ENCODE data around the gene TUB.

TUB gene

GRCh38 chr11:8089791-8090510, 8.9 kb downstream of the TUB start:
- in situ Hi-C loops (cut with MboI; ENCODE audit: low sequenced_read_pairs): no loop called here

GRCh38 chr11:8090756-8091155, 9.7 kb downstream of the TUB start:
- in situ Hi-C loops (cut with MboI; ENCODE audit: low sequenced_read_pairs): no loop called here

GRCh38 chr11:8091721-8092120, 10.7 kb downstream of the TUB start:
- in situ Hi-C loops (cut with MboI; ENCODE audit: low sequenced_read_pairs): no loop called here

GRCh38 chr11:8092587-8093424, 11.8 kb downstream of the TUB start:
- in situ Hi-C loops (cut with MboI; ENCODE audit: low sequenced_read_pairs): no loop called here

- in situ Hi-C loops (cut with MboI; ENCODE audit: low sequenced_read_pairs): no loop called here
Observed at GRCh38 chr11:8093931-8094575, 13.0 kb downstream of the TUB start.

GRCh38 chr11:8094656-8095055, 13.6 kb downstream of the TUB start:
- in situ Hi-C loops (cut with MboI; ENCODE audit: low sequenced_read_pairs): no loop called here

GRCh38 chr11:8095371-8095770, 14.4 kb downstream of the TUB start:
- in situ Hi-C loops (cut with MboI; ENCODE audit: low sequenced_read_pairs): no loop called here

GRCh38 chr11:8095806-8096522, 15.0 kb downstream of the TUB start:
- in situ Hi-C loops (cut with MboI; ENCODE audit: low sequenced_read_pairs): no loop called here

- in situ Hi-C loops (cut with MboI; ENCODE audit: low sequenced_read_pairs): no loop called here
Observed at GRCh38 chr11:8096575-8096974, 15.6 kb downstream of the TUB start.

- in situ Hi-C loops (cut with MboI; ENCODE audit: low sequenced_read_pairs): no loop called here
Observed at GRCh38 chr11:8097062-8097461, 16.1 kb downstream of the TUB start.

- in situ Hi-C loops (cut with MboI; ENCODE audit: low sequenced_read_pairs): no loop called here
Observed at GRCh38 chr11:8097468-8097867, 16.5 kb downstream of the TUB start.

GRCh38 chr11:8097926-8098325, 16.9 kb downstream of the TUB start:
- in situ Hi-C loops (cut with MboI; ENCODE audit: low sequenced_read_pairs): no loop called here

GRCh38 chr11:8098361-8098760, 17.4 kb downstream of the TUB start:
- in situ Hi-C loops (cut with MboI; ENCODE audit: low sequenced_read_pairs): no loop called here

- in situ Hi-C loops (cut with MboI; ENCODE audit: low sequenced_read_pairs): no loop called here
Observed at GRCh38 chr11:8098879-8099278, 17.9 kb downstream of the TUB start.

GRCh38 chr11:8099291-8099899, 18.4 kb downstream of the TUB start:
- in situ Hi-C loops (cut with MboI; ENCODE audit: low sequenced_read_pairs): no loop called here

GRCh38 chr11:8100158-8100557, 19.1 kb downstream of the TUB start:
- in situ Hi-C loops (cut with MboI; ENCODE audit: low sequenced_read_pairs): no loop called here

GRCh38 chr11:8100605-8101004, 19.6 kb downstream of the TUB start:
- in situ Hi-C loops (cut with MboI; ENCODE audit: low sequenced_read_pairs): no loop called here

- in situ Hi-C loops (cut with MboI; ENCODE audit: low sequenced_read_pairs): no loop called here
Observed at GRCh38 chr11:8101421-8101820, 20.4 kb downstream of the TUB start.

- in situ Hi-C loops (cut with MboI; ENCODE audit: low sequenced_read_pairs): no loop called here
Observed at GRCh38 chr11:8102296-8102915, 21.4 kb downstream of the TUB start.

GRCh38 chr11:8102965-8103364, 22.0 kb downstream of the TUB start:
- in situ Hi-C loops (cut with MboI; ENCODE audit: low sequenced_read_pairs): no loop called here
